CD4-positive, alpha-beta T cell treated with Interleukin-17A for 1 hour (primary cell): ENCODE data around the gene CNRIP1.
A peak's percentile ranks its signal among the peaks of the same experiment; 100 is the strongest.
"Not testable (repeated sequence)": the region's sequence is repeated elsewhere in the genome, so short reads cannot be mapped to it uniquely, and the experiment has no call there.

Experiments
- DNase-seq: peaks from one replicate; pipeline ENCODE4 v3.0.0-alpha.2; 2020

Gene CNRIP1, protein sequence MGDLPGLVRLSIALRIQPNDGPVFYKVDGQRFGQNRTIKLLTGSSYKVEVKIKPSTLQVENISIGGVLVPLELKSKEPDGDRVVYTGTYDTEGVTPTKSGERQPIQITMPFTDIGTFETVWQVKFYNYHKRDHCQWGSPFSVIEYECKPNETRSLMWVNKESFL

GRCh38 chr2:68319398-68320117 lies at the start of gene CNRIP1:
Gene CNRIP1, minus strand, starts transcription at chr2:68319949. Its CDS starts 549 bp downstream, at chr2:68319400.
- no peak for DNase-seq

DNA sequence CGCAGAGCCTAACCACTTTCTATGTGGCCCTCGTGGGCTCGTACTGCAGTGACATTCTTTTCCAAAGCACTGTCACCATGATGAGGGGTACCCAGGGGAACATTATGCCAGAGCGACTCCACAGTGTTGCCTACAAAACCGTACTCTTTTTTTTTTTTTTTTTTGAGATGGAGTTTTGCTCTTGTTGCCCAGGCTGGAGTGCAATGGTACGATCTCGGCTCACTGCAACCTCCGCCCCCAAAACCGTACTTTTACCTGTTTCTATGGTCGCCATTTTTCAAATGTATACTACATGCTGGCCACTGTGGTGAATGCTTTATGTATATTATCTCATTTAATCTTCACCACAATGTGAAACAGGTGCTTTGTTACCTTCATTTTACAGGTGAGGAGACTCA lies 49.6 kb upstream of the CNRIP1 start:
- DNase-seq, result no peak

DNA sequence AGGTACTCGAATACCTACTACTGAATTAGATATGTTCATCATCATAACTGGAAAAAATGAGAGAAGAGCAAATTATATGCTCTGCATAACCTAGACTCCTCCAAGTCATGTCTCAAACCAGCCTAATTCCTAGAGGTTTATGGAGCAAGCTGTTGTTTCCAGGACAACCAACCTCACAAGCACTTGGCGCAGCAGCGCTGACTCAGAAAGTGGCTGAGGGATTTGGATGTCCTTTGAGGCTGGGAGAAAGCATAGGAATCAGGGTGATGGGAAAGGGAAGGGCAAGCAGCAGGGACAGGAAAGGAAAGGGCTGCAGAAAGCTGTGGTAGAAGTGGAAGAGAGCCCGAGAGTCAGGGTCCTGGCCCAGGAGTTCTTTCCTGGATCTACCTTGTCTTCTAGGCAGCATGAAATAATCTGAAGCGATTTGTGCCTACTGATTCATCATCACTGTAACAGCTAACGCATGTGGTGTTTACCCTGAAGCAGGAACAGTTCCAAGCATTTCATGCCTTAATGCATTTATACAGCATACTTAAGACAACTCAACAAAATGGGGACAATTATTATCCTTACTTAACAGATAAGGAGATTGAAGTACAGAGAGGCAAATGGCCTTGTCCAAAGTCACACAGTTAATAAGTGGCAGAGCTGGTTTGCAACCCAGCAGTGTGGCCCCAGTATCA lies 49.0 kb upstream of the CNRIP1 start:
- no peak for DNase-seq

DNA sequence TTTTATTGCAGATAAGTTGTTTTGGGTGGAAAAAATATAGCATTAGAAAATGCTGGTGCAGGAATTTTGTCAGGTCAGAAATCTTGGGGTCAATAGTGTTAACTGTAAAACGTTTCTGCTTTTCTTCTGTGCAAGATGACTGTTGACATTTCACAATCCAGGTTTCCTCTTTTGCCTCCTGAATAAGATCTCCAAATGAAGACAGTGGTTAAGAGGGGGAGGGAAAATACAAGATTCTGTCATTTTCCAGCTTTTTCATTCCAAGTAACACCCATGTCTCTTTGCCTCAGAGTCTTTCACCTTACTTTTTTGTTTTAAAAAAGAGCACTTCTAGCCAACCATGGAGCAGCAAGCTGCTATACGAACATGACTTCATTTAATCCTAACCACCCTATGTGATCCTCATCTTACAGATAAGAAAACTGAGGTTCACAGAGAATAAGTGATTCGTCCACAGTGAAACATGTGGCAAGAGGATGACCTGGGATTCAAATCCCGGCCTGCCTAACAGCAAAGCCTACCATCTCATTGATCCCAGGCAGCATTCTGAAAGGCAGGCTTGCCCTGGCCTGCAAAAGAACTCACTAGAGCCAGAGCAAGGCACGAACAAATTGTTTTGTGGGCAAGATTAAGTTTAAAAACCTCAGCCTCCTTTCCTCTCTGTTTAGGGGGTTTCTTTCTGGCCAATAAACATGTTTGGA lies 48.4 kb upstream of the CNRIP1 start:
- DNase-seq, result no peak

- DNase-seq, result peak; percentile 43
These were observed 46.4 kb upstream of the CNRIP1 start for GRCh38 chr2:68366083-68366560.

GRCh38 chr2:68365087-68365486 lies 45.3 kb upstream of the CNRIP1 start, which contains the start of gene PLEK:
Gene PLEK, plus strand, starts transcription at chr2:68365282. Its CDS starts 70 bp downstream, at chr2:68365352.
- DNase-seq, result peak; percentile 59

GRCh38 chr2:68363721-68364120 lies 44.0 kb upstream of the CNRIP1 start:
- no peak for DNase-seq

GRCh38 chr2:68362749-68363148 lies 43.0 kb upstream of the CNRIP1 start:
- no peak for DNase-seq

GRCh38 chr2:68362069-68362468 lies 42.3 kb upstream of the CNRIP1 start:
- DNase-seq, result peak; percentile 86

GRCh38 chr2:68359889-68360288 lies 40.1 kb upstream of the CNRIP1 start:
- DNase-seq, result no peak

DNA sequence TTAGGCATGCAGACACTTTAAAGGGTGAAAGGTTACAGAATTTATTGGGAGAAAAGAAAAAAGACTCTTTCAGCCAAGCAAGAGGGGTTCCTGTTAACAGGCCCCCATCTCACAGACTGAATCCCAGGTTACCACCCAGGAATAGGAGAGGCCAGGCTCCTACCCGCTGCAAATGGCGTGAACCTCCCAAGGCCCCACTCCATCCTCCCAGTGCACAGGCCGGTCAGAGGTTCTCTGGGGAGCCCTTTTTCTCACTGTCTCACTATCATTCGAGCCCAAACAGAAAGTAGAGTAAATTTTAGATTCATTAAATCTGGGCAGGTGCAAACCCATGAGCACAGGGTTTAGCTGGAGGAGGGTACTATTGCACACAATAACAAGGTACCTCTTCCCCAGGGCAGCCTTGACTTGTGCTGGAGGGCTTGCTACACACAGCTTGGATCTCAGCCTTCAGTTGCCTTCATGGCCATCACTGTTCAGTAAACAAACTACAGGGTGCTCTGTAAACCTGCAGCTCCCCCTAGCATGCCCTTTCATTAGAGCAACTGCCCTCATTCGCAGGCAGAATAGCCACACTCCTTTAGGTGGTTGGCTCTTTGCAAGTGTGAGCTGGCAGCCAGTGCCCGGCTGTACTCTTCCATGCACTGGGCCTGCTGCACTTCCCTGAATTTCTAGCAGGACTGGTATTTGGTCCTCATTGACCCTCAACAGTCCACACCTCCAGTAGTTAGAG lies 38.0 kb upstream of the CNRIP1 start:
- DNase-seq, result peak; percentile 44

DNA sequence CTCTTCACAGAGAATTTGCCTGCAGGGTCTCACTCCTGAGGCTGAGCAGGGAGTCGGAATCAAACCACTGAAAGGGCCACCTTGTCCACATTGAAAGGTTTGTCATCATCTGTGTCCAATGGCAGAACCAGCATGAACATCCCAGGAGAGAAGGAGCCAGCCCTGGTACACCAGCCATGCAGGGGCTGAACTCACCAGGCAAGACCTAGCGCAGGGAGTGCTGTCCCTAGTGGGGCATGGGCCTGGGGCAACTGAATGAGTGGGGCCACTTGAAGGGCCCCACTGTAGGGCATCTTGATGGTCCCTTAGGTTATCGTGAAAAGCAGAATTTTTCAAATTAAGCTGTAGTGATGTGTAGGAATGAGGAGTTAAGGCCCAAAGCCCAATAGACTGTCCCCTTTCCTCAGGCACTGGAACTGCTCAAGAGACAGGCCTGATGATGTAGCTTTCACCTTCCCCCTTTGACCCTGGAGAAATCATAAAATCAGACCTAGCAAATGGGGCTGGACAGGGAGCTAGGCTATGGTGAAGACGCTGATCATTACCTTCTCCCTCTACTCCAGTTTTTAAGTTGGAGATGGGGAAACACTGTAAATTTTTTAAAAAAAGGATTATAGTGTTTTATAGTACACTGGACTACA lies 37.0 kb upstream of the CNRIP1 start:
- DNase-seq, result no peak

GRCh38 chr2:68352651-68353391 lies 33.1 kb upstream of the CNRIP1 start:
- DNase-seq, result no peak

- DNase-seq, result no peak
These were observed 32.2 kb upstream of the CNRIP1 start for GRCh38 chr2:68351997-68352396.

DNA sequence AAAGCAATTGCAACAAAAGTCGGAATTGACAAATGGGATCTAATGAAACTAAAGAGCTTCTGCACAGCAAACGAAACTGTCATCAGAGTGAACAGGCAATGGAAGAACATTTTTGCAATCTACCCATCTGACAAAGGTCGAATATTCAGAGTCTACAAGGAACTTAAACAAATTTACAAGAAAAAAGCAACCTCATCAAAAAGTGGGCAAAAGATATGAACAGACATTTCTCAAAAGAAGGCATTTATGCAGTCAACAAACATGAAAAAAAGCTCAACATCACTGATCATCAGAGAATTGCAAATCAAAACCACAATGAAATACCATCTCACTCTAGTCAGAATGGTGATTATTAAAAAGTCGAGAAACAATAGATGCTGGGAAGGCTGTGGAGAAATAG lies 29.3 kb upstream of the CNRIP1 start:
- DNase-seq, result not testable (repeated sequence)

DNA sequence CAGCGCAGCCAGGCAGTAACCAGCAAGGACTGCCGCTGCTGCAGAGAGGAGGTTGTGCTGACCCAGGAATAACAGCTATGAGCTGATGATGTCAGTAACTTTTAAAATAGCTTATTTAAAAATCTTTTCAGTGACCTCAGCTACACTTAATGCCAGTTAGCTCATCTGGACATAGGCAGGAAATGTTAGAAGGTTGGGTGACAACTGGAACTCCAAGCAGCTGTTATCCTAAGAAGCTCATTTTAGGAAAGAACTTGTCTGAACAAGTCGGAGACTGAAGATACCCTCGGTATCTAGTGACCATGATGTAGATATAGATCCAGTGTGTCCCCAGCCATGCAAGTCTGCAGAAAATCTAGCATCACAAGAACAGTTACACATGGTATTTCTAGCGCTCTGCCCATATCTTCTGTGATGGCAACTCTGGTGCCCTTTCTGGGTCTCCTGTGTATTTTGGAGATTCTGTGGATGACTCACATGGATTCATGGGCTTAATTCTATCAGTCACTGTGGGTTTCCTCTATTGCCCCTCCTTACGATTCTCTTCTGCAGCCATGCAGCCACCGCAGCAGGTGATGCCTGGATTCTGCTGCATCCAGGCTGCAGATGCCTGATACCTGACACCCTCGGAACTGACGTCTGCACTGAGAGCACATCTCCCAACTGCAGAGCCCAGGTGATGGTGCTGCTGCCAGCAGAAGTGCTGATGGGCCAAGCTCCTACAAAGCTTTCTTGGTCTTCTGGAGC lies 25.6 kb upstream of the CNRIP1 start:
- no peak for DNase-seq

DNA sequence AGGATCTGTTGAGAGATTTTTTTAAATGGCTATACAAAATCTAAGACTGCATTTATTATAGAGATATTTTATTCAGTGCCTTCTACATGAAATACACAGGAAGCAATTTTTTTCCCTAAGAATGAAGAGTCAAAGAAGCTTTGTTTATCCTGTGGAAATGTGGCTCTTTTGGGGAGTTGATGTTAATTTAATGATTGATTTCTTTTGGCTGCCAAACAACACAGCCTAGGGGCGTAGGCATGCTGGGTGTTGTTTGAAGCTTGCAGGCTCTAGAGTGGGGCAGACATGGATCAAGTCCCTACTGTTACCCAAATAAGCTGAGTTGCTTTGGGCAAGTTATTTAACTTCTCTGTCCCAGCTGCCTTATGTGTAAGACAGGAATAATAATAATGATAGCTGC lies 24.3 kb upstream of the CNRIP1 start:
- no peak for DNase-seq

GRCh38 chr2:68342470-68342869 lies 22.7 kb upstream of the CNRIP1 start:
- no peak for DNase-seq

DNA sequence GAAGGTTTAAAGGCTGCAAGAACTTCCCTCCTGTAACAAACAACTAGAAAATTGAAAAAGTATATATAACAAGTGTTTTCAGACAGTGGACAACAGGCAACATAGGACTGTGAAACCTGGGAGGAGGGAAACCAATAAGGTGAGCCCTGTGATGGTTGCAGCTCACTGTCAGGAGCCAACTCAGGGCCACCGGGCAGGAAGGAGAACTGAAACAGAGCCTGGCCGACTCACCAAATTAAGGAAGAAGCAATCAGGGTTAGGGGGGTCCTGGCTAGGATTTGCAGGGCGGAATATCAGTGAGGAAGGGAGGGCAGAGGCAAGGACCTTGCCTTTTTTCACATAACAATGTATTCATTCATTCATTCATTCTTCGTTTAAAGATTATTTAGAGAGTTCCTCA lies 21.8 kb upstream of the CNRIP1 start:
- DNase-seq, result no peak

GRCh38 chr2:68341062-68341329 lies 21.2 kb upstream of the CNRIP1 start:
- DNase-seq, result no peak
